Activated T-cell treated with anti-CD3 and anti-CD28 coated beads, Interleukin-2, amount 50 U/mL, for 24 hours (primary cell): ENCODE results near the gene RGPD5.
"Not testable (repeated sequence)": the region's sequence is repeated elsewhere in the genome, so short reads cannot be mapped to it uniquely, and the experiment has no call there.

Experiments used
- DNase-seq: peaks from one replicate; pipeline ENCODE4 v3.0.0-alpha.2; 2020
- H3K27ac Mint-ChIP-seq: 2 replicates; pipeline ENCODE4 v1.8.0; 2020; ENCODE audit warnings: mild to moderate bottlenecking, mixed read lengths
- H3K27me3 Mint-ChIP-seq: 2 replicates; pipeline ENCODE4 v1.8.0; 2020; ENCODE audit warnings: mixed read lengths
- H3K36me3 Mint-ChIP-seq: 2 replicates; pipeline ENCODE4 v1.8.0; 2020; ENCODE audit warnings: low read depth, mixed read lengths
- H3K4me1 Mint-ChIP-seq: 2 replicates; pipeline ENCODE4 v1.8.0; 2020; ENCODE audit warnings: low read depth, mixed read lengths
- H3K4me3 Mint-ChIP-seq: 2 replicates; pipeline ENCODE4 v1.8.0; 2020; ENCODE audit warnings: mild to moderate bottlenecking, moderate library complexity, mixed read lengths
- H3K9me3 Mint-ChIP-seq: 2 replicates; pipeline ENCODE4 v1.8.0; 2020; ENCODE audit warnings: mixed read lengths

The RGPD5 gene

DNA sequence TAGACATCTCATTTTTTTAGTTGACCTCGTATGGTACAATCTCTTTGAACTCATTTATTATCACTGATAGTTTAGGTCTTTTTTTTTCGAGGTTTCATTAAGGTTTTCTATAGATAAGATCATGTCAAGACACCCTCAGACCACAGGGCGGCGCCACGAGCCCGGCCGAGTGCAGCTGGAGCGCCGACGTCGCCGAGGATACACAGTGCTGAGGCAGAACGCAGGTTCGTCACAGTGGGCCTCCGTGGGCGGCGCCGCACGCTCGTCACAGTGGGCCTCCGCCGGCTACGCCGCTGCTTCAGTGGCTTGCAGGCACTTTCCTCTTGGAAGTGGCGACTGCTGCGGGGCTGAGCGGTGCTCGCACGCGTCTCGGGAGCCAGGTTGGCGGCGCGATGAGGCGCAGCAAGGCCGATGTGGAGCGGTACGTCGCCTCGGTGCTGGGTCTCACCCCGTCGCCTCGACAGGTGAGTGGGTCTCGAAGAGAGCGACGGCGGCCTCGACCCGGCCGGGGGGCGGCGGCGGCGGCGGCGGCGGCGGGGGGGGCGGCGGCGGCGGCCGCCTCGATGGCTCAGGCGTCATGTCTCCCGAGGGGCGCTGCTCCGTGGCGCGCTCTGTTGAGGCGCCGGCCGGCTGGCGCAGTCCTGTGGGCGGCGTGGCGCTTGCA, at the start of gene RGPD5:
Gene RGPD5, plus strand, starts transcription at position 232 of the 664 bp plus-strand sequence. Its CDS starts 161 bp downstream, at position 393.
- not testable (repeated sequence) for H3K4me3 Mint-ChIP-seq, H3K9me3 Mint-ChIP-seq, H3K27me3 Mint-ChIP-seq, H3K4me1 Mint-ChIP-seq, H3K36me3 Mint-ChIP-seq, DNase-seq, H3K27ac Mint-ChIP-seq

DNA sequence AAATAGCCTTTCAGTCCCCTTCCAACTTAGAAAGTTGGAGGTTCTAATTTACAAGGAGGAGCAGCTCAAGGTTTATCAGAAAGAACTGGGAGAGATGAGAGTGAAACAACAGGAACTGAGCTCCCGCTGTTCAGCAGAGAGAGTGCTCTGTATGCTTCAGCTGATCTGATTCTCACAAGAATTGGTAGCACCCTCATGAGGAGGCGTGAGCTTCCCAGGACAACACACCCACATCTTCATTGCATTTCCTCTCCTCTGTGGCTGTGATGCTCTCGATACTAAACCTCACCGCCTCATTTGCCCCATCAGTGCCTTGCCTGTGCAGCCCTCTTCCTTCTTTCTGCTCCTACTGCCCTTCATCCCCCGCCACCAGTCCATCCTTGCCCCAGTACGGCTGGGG, 42.5 kb upstream of the RGPD5 start:
- not testable (repeated sequence) for H3K4me1 Mint-ChIP-seq, H3K27me3 Mint-ChIP-seq, H3K4me3 Mint-ChIP-seq, H3K36me3 Mint-ChIP-seq, H3K27ac Mint-ChIP-seq, H3K9me3 Mint-ChIP-seq, DNase-seq

DNA sequence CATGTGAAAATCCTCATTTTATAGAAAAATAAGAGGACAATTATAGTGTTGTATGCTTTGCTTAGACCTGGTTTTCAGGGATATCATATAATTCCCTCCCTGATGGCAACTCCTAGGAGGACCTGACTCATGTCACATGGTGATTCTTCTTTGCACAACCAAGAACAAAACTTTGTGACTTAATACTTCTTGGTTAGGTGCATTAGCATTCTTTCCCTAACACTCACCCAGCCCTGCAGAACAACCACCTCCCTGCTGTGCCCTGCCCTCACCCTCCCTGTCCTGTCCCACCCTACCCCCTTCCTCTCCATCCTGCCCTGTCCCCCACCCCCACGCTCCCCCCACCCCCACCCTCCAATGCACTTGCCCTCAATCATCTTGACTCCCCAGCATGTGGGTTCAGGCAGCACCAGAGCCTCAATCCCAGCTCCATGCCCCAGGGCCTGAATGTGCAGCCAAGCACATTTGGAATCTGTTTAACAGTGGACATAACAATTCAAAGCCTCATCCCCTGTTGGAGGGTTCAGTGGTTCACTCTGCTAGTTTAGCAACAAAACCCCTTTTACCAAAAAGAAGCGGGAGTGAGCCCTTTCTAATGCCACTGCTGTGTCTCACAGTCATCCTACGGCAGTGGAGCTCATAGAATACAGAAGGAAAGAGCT, 36.8 kb upstream of the RGPD5 start:
- DNase-seq, H3K27ac Mint-ChIP-seq, H3K4me3 Mint-ChIP-seq: not testable (repeated sequence)

DNA sequence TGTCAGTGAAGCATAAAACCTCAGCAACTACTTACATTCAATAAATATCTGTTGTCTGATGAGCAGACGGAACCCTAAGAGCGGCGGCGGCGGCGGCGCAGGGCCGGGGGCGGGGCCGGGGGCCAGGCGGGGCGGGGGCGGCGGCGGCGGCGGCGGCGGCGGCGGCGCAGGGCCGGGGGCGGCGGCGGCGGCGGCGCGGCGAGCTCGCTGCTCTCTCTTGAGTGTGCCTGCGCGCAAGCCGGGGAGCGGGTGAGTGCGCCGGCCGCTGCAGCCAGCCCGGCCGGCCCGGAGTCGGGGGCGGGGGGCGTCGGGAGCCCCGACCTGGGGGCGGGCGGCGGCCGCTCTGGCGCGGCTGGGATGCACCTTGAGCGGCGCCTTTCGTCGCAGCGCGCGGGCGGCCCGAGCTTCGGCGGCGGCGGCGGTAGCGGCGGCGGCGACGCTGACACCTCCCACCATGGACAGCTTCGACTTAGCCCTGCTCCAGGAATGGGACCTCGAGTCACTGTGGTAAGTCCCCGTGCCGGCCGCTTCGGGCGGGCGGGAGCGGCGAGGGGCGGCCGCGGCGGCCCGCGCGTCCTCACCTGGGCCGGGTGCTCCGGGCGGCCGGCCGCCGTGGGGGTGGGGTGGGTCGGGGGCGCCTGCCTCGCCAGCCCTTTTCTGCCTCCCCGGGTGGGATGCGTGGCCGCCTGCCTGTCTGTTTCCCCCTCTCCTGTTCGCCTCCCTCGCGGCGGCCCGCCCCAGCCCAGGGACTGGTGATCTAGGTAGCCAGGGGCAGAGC, 33.7 kb upstream of the RGPD5 start:
- not testable (repeated sequence) for H3K4me3 Mint-ChIP-seq, H3K4me1 Mint-ChIP-seq

More for the DNA sequence above, 36.8 kb upstream of the RGPD5 start:
- H3K9me3 Mint-ChIP-seq, H3K4me1 Mint-ChIP-seq, H3K36me3 Mint-ChIP-seq, H3K27me3 Mint-ChIP-seq: not testable (repeated sequence)

DNA sequence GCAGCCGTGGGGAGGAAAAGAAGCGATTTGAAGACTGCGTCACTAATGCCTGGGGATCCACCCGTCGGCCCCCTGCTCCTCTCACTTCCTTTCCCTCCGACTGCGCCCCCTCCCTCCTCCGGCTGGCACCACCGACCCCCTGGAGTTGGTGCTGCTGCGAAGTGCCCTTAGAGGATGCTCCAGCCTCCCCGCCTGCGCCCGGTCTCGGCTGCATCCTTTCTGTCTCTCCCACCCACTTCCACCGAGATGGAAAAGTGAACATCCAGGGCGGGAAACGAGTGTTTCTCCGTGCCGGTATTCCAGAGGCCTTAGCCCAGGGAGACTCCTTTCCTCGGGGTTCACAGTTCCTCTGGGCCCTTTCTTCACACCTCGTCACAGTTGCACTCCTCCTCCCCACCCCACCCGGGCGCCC, 33.1 kb upstream of the RGPD5 start:
- not testable (repeated sequence) for H3K9me3 Mint-ChIP-seq, H3K27me3 Mint-ChIP-seq, DNase-seq, H3K36me3 Mint-ChIP-seq, H3K27ac Mint-ChIP-seq, H3K4me3 Mint-ChIP-seq, H3K4me1 Mint-ChIP-seq

More for the DNA sequence above, 33.7 kb upstream of the RGPD5 start:
- H3K27ac Mint-ChIP-seq, DNase-seq, H3K27me3 Mint-ChIP-seq, H3K36me3 Mint-ChIP-seq, H3K9me3 Mint-ChIP-seq: not testable (repeated sequence)

DNA sequence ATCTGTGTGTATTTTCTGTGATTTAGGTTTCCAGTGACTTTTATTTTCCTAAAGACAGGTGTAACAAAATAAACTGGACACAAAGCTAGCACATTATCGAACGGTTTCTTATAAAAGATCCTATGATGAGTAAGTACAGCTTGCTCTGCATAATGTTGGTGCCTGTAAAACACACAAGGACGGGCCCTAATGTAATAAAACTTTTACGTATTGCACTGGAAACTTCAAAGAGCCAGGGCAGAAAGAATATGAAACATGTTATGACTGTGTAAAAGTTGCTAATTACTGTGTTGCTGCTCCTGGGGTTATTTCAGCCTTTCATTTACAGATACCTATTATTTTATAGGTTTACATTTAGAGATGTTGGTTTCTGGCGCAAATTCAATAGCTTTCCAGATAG, 32.1 kb upstream of the RGPD5 start:
- H3K27ac Mint-ChIP-seq, H3K9me3 Mint-ChIP-seq, H3K4me3 Mint-ChIP-seq, H3K4me1 Mint-ChIP-seq, H3K36me3 Mint-ChIP-seq, H3K27me3 Mint-ChIP-seq, DNase-seq: not testable (repeated sequence)

DNA sequence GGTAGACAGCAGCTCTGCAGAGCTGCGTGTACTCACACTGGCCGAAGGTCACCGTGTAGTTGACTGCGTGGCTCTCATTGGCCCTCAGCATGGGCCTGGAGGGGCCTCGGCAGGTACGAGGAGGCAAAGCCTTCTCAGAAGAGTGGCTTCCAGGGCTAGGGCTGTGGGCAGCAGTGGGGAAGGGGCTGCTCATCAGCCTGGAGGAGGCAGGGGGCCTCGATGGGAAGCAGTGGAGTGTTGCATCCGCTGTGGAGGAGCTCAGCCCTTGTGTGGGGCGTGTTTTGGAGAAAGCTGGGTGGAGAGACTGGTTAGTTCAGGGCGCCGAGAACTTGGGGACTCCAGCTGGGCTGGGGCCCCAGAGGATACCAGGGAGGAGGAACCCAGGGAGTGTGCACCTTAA, 28.0 kb upstream of the RGPD5 start:
- DNase-seq, H3K9me3 Mint-ChIP-seq, H3K27ac Mint-ChIP-seq, H3K4me3 Mint-ChIP-seq, H3K36me3 Mint-ChIP-seq, H3K27me3 Mint-ChIP-seq, H3K4me1 Mint-ChIP-seq: not testable (repeated sequence)

DNA sequence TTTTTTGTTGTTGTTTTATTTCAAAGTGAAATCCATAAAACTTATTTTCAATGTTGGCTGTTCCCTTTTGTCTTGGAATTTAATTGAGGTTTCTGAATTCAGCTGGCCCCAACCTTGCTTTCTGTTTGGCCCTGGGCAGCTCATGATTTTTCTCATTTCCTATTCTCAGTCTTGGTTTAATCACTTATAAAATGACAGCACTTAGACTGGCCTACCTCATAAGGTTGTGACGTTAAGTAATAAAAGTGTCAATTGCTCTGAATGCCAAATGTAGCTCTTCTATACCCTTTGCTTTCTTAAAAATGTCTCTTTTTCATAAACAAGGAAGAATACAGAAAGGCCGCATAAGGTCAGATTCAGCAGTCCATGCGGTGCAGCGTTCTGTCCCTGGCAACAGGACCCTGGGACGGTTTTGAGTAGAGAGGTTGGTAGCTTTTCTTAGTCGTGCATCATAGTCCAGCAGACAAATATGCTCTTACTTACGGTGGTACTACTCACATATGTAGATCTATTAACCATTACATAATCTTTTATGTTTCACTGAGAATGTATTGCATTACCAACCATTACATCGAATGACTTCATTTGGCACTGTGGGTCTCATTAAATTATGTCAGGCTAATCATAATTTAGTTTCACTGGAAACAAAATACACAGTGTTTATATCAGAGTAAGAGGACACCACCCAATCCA, 27.1 kb upstream of the RGPD5 start:
- not testable (repeated sequence) for H3K4me1 Mint-ChIP-seq, H3K9me3 Mint-ChIP-seq, DNase-seq, H3K27me3 Mint-ChIP-seq, H3K4me3 Mint-ChIP-seq, H3K27ac Mint-ChIP-seq, H3K36me3 Mint-ChIP-seq

DNA sequence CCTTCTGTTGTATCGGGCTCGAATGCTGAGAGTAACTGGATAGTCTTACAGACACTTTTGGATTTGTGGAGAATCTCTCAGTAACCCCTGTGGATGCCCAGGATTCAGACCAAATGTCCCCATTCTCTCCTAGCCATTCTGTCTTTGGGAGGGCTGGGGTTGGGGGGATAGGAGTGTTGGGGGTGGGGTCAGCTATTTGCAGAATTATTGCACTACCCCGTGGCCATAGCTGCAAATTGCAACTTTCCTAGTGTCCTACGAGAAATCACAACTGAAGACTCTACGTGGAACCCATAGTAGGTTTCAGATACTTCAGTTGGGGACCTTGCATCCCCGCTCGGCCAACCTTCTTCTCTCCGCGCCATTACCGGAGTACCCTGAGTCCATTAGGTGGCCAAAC, 25.2 kb upstream of the RGPD5 start:
- not testable (repeated sequence) for DNase-seq, H3K9me3 Mint-ChIP-seq, H3K27ac Mint-ChIP-seq, H3K36me3 Mint-ChIP-seq, H3K4me1 Mint-ChIP-seq, H3K27me3 Mint-ChIP-seq, H3K4me3 Mint-ChIP-seq

DNA sequence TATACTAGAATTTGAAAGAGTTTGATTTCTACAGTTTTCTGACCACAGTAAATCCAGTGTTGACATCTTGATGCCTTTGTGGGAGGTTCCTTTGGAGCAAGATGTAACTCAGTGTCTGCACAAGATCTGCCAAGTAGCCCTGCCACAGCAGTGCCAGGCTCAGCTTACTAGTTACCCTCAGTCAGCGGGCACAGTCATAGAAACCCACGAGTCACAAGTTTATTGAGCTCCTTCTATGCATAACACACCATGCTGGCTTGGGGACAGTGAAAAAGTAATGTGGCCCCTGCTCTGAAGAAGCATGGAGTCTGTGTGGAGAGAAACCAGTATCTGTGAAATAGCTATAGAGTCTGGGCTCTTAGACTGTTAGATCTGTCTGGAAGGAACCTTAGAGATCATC, 15.0 kb upstream of the RGPD5 start:
- DNase-seq, H3K4me3 Mint-ChIP-seq, H3K4me1 Mint-ChIP-seq, H3K9me3 Mint-ChIP-seq, H3K27ac Mint-ChIP-seq, H3K36me3 Mint-ChIP-seq, H3K27me3 Mint-ChIP-seq: not testable (repeated sequence)

DNA sequence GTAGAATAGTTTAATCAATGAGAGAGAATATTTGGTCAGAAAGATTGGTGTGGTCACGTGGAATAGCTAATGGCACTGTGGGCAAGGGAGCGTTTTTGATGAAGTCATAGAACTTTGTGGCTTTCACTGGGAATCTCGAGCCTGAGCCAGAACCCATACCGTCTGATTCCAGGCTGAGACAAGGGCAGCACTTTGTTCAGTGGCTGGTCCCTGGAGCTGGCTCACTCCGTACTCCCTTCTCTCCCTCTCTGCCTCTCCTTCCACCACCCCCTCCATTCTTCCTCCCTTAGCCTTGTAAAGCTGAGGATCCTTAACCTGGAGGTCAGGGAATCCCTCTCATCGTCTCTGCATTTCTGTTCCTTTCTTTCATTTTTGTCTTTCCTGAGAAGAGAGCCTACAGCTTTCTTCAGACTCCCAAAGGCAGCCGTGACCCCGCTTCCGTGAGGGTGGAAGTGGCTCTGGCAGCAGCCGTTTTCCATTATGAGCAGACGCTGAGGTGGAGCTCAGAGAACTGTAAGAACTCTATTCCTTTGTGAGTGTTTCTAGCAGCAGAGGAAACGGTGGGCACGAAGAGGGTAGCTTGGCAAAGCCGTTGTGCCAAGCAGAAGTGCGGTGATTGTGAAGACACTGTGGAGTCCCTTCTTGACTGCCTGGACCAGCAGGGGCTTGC, 12.8 kb upstream of the RGPD5 start:
- not testable (repeated sequence) for H3K4me1 Mint-ChIP-seq, H3K27me3 Mint-ChIP-seq, H3K9me3 Mint-ChIP-seq, H3K4me3 Mint-ChIP-seq, H3K27ac Mint-ChIP-seq, DNase-seq, H3K36me3 Mint-ChIP-seq

DNA sequence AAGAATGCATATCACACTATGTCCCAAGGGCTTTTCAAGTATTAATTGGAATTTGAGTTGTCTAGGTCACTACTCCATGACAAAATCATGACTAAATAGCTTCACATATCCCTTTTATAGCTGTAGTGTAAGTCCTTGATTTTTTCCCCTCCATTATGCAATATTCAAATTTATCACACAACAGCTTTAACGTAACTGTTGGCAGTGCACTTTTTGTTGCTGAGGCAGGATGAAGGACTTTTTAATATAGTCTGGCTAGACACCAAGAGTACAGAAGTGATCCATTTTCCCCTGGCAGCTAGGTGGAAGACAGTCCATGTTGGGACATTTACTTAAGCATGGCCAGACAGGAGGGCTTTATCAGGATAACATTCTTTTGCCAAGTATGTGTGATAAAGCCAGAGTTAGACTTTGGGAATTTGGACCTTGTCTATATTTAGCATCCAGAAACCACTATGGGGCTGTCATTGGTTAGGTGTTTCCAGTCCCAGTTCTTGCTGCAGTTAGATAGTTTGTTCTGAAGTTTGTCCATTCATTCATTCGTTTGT, 11.6 kb upstream of the RGPD5 start:
- not testable (repeated sequence) for H3K9me3 Mint-ChIP-seq, DNase-seq, H3K4me3 Mint-ChIP-seq, H3K4me1 Mint-ChIP-seq, H3K27ac Mint-ChIP-seq, H3K36me3 Mint-ChIP-seq, H3K27me3 Mint-ChIP-seq

DNA sequence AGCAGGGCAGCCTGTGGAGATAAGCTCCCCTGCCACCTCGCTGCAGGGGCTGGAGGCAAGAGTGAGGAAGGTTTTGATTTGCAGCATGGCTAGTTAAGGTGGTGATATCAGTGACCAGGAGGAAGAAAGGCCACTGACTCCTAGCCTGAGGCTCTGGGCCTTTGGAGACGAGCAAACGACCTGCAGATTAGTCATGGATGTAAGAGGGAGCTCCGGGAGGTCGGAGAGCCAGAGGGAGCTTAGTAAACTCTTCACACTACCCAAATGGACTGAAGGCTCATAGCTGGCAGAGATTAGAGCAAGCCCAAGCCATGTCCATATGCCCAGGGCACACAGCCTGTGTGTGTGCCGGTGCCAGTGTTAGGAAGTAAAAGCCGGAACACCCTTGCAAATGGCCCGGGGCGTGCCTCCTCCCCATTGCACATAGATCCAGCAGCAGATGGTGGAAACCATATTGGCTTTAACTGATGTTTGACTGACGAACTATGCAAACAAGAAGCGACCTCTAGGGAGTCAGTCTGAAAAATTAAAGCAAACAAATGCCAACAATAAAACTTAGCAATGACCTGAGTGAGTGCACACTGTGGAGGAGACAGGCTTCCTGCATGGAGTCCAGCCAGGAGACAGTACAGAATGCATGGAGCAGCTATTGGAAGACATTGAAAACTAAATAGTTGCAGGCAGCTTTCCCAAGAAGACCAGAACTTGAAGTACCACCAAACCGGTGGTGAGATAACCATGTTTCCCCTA, 2.4 kb upstream of the RGPD5 start:
- not testable (repeated sequence) for DNase-seq, H3K9me3 Mint-ChIP-seq, H3K27me3 Mint-ChIP-seq, H3K4me1 Mint-ChIP-seq, H3K4me3 Mint-ChIP-seq, H3K36me3 Mint-ChIP-seq, H3K27ac Mint-ChIP-seq

DNA sequence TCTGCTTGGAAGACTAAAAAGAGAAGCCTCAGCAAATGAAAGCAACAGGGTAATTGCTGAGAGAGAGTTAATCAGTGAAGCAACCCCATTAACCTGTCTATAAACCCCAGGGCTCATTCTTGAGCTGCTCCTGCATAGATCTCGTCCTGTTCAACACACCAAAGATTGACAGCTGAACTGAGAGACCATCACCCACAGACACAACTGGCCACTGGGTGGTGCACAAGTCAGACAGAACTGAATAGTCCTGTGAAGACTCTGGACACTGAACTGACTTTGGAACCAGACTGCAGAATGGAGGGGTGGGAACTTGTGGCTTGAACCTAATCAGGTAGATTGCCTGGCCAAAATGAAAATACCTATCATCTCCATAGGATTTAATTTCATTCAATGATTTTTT, 1.4 kb upstream of the RGPD5 start:
- not testable (repeated sequence) for H3K4me1 Mint-ChIP-seq, H3K4me3 Mint-ChIP-seq, H3K9me3 Mint-ChIP-seq, H3K36me3 Mint-ChIP-seq, H3K27ac Mint-ChIP-seq, DNase-seq, H3K27me3 Mint-ChIP-seq
